Right ventricle myocardium inferior (tissue), 1 donor: ENCODE results near the gene LIMA1. TPM values are rescaled to one million over a fixed set of nuclear protein-coding genes. Genes with fewer than 3 reads are reported as not detected.
A peak's percentile ranks its signal among the peaks of the same experiment; 100 is the strongest.
"Not testable (repeated sequence)": the region's sequence is repeated elsewhere in the genome, so short reads cannot be mapped to it uniquely, and the experiment has no call there.

Experiments used
- ATAC-seq: fragments of 200-7000 bp; cut with Tn5 transposase; one replicate; pipeline ENCODE4 v1.9.1; 2020; ENCODE audit warnings: mild to moderate bottlenecking, moderate library complexity
- DNase-seq: peaks from one replicate; pipeline ENCODE4 v3.0.0; 2021; ENCODE audit errors: missing footprints
- intact Hi-C: fragments of 100-400 bp; cut with DNase I; formaldehyde crosslinking; loops from one replicate; pipeline ENCODE4 v1.11.0; 2022
- total RNA-seq: library from RNA; stranded (reverse); fragmentation: NEBNext Ultra II Directional; extraction: Animal tissue kit (Norgen Biotek cat#: 25700); gene quantifications from one replicate; pipeline ENCODE4 v1.2.1, GENCODE V29; 2021
- donor health status: DM: no; HTN: yes; CAD: no; lungs with severe emphysema.

LIMA1 gene
- total RNA-seq, 1 donor from 2014 or later: 16.7 TPM

DNA sequence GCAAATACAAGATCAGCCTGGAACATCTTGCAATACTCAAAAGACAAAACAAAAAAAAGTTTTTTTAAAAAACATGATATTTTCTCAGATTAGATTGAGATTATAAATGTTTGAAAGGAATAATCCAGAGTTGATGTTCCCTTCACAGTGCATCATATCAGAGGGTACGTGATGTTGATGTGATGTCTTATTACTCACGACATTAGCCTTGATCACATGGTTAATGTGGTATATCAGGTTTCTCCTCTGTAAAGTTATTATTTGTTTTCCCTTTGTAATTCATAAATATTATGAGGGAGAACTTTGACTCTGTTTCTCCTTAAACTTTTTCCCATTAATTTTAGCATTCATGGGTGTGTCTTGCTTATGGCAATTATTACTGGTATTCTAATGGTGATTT lies 26.6 kb downstream of the LIMA1 start:
- ATAC-seq (no peak), DNase-seq (no peak)
- intact Hi-C loops: loop anchor here (5.0 kb wide), 1 partner anchor 34 kb away; no protein-coding TSS in a partner anchor

- DNase-seq: no peak
- ATAC-seq: no peak
- intact Hi-C loops: no loop called here
Observed at GRCh38 chr12:50252977-50253602, 30.2 kb downstream of the LIMA1 start.

- ATAC-seq (no peak), DNase-seq (no peak)
- intact Hi-C loops: no loop called here
Observed at GRCh38 chr12:50251619-50252252, 31.6 kb downstream of the LIMA1 start.

- DNase-seq: no peak
- ATAC-seq: no peak
Observed at GRCh38 chr12:50249464-50250182, 33.7 kb downstream of the LIMA1 start.

DNA sequence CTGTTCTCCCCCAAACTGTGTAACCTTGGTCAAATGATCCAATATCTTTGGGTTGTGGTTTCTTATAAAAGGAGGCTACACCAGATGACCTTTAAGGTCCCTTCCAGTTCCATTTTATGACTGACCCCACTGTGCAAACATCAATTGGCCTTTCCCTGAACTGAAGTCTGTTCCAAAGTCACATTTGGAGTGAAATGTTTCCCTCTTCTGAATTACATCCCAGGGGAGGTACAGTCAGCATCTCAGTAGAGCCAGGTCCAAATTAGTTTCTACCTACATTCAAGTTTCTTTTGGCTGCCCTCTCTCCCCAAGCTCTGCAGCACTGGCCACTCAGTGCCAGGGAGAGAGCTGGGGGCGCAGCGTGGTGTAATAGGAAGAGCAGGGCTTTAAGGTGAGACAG lies 34.4 kb downstream of the LIMA1 start:
- DNase-seq (no peak), ATAC-seq (no peak)
- intact Hi-C loops: no loop called here

More at GRCh38 chr12:50249464-50250182, 33.7 kb downstream of the LIMA1 start:
- intact Hi-C loops: no loop called here

GRCh38 chr12:50248411-50248810 lies 34.9 kb downstream of the LIMA1 start:
- ATAC-seq (no peak), DNase-seq (no peak)
- intact Hi-C loops: no loop called here

DNA sequence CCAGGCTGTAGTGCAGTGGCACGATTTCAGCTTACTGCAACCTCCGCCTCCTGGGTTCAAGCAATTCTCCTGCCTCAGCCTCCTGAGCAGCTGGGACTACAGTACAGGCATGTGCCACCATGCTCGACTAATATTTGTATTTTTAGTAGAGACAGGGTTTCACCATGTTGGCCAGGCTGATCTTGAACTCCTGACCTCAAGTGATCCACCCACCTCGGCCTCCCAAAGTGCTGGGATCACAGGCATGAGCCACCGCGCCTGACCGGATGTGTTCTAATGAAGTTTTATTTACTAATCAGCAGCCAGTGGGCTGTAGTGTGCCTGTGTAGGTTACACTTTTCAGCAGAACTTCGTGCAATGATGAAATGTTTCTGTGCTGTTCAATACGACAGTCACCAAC lies 35.7 kb downstream of the LIMA1 start:
- not testable (repeated sequence) for DNase-seq

DNA sequence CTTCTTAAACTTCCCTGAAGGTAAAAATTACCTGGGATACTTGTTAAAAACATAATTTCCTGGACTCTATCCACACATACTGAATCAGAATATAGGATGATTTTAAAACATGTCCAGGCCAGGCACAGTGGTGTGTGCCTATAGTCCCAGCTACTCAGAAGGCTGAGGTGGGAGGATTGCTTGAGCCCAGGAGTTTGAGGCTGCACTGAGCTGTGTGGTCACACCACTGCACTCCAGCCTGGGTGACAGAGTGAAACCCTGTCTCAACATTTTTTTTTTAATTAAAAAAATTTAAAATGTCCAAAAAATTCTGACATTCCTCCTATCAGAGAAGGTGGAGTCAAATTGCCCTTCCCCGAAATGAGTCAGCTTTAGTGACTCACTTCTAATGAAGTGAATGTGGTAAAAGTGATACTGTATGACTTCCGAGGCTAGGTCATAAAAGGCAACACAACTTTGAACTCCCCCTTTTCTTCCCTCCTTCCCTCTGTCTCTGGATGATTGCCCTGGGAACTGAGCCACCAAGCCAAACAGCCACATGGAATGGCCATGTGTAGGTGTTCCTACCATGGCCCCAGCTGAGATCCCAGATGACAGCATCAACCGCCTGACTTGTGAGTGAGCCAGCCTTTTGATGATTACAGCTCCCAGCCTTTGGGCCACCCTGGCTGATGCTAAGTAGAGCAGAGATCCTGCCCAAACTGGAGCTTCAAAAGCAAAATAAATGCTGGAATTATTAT lies 36.3 kb downstream of the LIMA1 start:
- peak; percentile 85 for ATAC-seq

More for the DNA sequence above, 35.7 kb downstream of the LIMA1 start:
- ATAC-seq, intact Hi-C loops: not testable (repeated sequence)

DNA sequence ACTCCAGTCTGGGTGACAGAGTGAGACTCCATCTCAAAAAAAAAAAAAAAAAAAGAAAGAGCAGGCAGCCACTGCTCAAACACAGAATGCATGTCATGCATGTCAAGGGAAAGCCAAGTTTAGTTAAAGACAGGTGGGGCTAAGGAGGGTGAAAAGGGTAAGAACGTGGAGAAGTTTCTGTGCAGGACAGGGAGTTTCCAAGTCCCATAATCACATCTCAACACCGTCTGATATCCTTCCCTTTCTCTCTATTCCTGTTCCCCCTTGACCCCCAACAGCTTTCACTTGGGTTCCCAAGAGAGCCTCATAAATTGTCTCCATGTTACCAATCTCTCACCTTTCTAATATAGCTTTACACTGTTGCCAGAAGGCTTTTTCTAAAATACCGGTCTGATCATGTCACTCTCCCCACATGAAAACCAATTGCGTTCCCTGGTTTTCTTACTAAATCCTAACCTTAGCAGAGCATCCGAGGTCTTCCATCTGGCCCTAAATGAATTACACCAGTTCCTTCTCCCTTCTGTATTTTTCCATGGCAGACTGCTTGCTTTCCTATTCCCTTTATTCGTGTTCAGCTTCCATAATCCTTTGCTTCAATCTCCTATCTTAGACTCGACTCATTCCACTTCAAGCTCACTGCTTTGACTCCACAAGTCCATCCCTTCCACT lies 37.0 kb downstream of the LIMA1 start:
- intact Hi-C loops: no loop called here
- ATAC-seq (no peak), DNase-seq (no peak)

More for the DNA sequence above, 36.3 kb downstream of the LIMA1 start:
- intact Hi-C loops: no loop called here
- no peak for DNase-seq

DNA sequence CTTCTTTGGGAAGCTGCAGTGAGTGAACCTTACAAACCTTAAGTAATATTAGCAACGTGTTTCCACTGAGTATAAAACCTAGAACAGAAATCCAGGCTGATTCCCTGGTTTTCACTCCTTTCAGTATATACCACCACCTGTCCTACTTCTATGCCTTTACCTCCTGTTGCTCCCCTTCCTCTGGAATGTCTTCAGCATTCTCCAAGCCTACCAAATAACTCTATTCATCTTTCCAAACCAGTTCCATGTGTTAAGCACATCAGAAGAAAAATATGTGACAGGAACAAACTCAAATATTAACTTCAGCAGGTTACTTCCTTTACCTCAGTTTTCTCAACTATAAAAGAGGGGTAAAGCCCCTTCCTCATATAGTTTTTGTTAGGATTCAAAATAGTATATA lies 39.8 kb downstream of the LIMA1 start:
- intact Hi-C loops: loop anchor here (2.0 kb wide), 1 partner anchor 23 kb away; no protein-coding TSS in a partner anchor
- DNase-seq (no peak), ATAC-seq (no peak)

DNA sequence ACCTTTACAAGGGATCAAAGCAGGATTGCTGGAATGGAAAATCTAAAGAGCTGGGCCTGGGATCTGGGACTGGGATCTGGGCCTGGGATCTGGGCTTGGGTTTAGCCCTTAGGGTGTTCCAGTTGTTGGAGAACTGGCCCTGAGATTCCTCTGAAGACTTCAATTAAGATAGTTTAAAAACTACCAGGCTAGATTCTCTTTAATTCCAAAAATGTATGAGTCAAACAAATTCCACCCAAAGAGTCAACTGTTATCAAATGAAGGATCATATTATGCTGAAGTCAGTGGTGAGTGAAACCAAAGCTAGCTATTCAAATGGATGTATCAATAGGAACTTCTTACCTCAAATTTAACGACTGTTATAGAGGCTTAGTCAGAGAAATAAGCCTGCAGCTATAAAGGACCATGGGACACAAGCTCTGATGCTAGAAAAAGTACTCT lies 40.5 kb downstream of the LIMA1 start:
- intact Hi-C loops: loop anchor here (2.0 kb wide), 1 partner anchor 22 kb away; no protein-coding TSS in a partner anchor
- ATAC-seq: no peak

DNA sequence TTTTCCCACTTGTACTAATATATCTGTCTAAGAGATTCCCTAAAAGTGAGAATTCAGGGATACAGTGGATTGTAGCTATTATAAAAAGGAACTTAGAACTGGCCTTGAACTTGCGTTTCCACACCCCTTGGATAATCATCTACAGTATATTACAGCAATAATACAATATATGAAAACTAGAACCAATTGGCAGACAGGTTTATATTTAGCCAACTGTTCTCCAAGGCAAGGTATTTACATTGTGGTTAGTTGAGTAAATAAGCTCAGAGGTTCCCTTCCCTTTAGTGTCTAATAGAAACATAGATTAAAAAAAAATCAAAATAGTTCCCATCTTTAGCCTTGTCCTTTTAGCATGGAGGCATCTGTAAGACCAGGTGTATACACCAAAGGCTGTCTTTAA lies 42.1 kb downstream of the LIMA1 start:
- DNase-seq (no peak), ATAC-seq (no peak)
- intact Hi-C loops: no loop called here

More for the DNA sequence above, 40.5 kb downstream of the LIMA1 start:
- no peak for DNase-seq

- no peak for ATAC-seq
- DNase-seq: no peak
- intact Hi-C loops: no loop called here
Observed at GRCh38 chr12:50240792-50241114, 42.6 kb downstream of the LIMA1 start.

DNA sequence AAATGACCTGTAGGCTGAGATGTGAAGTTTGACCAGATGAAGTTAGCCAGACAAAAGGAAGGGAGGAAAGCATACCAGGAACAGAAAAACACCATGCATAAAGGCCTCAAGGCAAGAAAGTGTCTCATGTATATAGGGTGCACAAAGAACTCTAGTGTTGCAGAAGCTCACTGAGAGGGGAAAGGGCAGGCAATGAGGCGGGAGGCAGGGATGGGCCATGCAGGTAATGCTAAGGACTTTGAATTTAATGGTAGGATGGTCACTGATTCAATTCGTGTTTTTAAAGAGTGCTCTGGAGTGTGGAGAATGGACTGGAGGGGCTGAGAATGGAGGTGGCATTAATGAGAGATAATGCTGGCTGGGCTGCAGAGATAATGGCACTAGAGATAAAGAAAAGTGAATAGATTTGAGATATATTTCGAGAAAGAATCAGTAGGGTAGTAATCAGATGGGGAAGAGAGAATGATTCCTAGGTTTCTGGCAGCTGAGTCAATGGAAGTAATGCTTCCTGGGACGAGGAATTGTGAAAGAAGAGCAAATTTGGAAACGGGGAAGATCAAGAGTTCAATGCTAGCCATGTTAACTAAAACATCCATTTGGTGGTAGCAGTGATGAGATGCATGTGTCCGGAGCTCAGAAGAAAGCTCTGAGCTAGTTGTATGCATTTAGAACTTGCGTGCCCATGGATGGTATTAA lies 43.1 kb downstream of the LIMA1 start:
- ATAC-seq (no peak), DNase-seq (no peak)
- intact Hi-C loops: no loop called here

DNA sequence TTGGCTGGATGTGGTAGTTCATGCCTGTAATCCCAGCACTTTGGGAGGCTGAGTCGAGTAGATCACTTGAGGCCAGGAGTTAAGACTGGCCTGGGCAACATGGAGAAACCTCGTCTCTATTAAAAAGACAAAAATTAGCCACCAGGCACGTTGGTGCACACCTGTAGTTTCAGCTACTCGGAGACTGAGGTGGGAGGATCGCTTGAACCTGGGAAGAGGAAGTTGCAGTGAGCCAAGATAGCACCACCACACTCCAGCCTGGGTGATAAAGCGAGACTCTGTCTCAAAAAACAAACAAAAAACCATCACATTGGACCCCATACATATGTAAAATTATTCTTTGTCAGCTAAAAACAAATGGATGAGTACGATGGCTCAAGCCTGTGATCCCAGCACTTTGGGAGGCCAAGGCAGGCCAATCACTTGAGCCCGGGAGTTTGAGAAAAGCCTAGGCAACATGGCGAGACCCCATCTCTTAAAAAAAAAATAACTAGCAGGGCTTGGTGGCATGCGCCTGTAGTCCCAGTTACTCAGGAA lies 43.9 kb downstream of the LIMA1 start:
- ATAC-seq (no peak), DNase-seq (no peak)
- intact Hi-C loops: no loop called here

- ATAC-seq: no peak
- intact Hi-C loops: no loop called here
- no peak for DNase-seq
Observed at GRCh38 chr12:50234347-50234746, 49.0 kb downstream of the LIMA1 start.

- no peak for ATAC-seq
- intact Hi-C loops: no loop called here
- no peak for DNase-seq
Observed at GRCh38 chr12:50232771-50233209, 50.5 kb downstream of the LIMA1 start.

DNA sequence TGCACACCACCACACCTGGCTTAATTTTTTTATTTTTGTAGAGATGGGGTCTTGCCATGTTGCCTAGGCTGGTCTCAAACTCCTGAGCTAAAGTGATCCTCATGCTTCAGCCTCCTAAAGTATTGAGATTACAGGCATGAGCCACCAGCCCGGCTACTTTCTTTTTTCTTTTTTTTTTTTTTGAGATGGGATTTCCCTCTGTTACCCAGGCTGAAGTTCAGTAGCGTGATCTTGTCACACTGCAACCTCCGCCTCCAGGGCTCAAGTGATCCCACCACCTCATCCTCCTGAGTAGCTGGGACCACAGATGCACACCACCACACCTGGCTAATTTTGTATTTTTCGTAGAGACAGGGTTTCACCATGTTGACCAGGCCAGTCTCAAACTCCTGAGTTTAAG lies 51.1 kb downstream of the LIMA1 start:
- ATAC-seq (no peak), DNase-seq (no peak)
- intact Hi-C loops: no loop called here
